ENCODE data around the gene NFIC. TPM values are rescaled to one million over a fixed set of nuclear protein-coding genes. Genes with fewer than 3 reads are reported as not detected.
"Not testable (repeated sequence)": the region's sequence is repeated elsewhere in the genome, so short reads cannot be mapped to it uniquely, and the experiment has no call there.

The NFIC gene
- polyA plus RNA-seq, 1 of the 3 experiments (the other 2 are of a cell fraction), result 7.2 TPM

- no peaks in the 10 kb centered on the region for H3K9me2 ChIP-seq
- peaks cover 96% of the 10 kb centered on the region for H3K79me2 ChIP-seq (ENCODE audit: insufficient read depth)
- peaks cover 70% of the 10 kb centered on the region for H4K20me1 ChIP-seq (ENCODE audit: insufficient read depth)
- POLR2A ChIA-PET, result no interaction called here
- H3K36me3 ChIP-seq (replicated peaks in 1 of 2; ENCODE audit: control insufficient read depth in 1 of 2, insufficient read depth in 2 of 2, low read length in 1 of 2), result peaks cover 0 to 6% of the 10 kb centered on the region in 2 experiments
- CTCF ChIA-PET, result interaction anchor here (0.9 to 3.1 kb wide), 3 partner anchors 15 to 52 kb away, joined by 3 to 10 read pairs (median 5); no protein-coding TSS in a partner anchor
- peak overlapping the region in 1 of 2 experiments; percentile 70; a peak in 2 of 4 replicates for H3K27ac ChIP-seq (ENCODE audit: low read depth in 2 of 2, low read length in 1 of 2)
- H3K9me3 ChIP-seq, result no peaks in the 10 kb centered on the region
- no peaks in the 10 kb centered on the region for H3K27me3 ChIP-seq (ENCODE audit: insufficient read depth)
- WGBS (ENCODE audit: low lambda C conversion rate), result 93% methylated on average over 13 of the region's 17 CpGs
- TF ChIP-seq EP300 (IDR thresholded peaks at IDR 0.05; ENCODE audit: borderline replicate concordance in 1 of 2, low read depth in 1 of 2, low read length in 1 of 2) (peak in 1 of 2 experiments; percentile 14; a peak in 1 of 4 replicates), JUND (IDR thresholded peaks at IDR 0.05) (no peak), FOXM1 (IDR thresholded peaks at IDR 0.05; ENCODE audit: low read depth) (no peak)
- TF ChIP-seq, protein P1, sequence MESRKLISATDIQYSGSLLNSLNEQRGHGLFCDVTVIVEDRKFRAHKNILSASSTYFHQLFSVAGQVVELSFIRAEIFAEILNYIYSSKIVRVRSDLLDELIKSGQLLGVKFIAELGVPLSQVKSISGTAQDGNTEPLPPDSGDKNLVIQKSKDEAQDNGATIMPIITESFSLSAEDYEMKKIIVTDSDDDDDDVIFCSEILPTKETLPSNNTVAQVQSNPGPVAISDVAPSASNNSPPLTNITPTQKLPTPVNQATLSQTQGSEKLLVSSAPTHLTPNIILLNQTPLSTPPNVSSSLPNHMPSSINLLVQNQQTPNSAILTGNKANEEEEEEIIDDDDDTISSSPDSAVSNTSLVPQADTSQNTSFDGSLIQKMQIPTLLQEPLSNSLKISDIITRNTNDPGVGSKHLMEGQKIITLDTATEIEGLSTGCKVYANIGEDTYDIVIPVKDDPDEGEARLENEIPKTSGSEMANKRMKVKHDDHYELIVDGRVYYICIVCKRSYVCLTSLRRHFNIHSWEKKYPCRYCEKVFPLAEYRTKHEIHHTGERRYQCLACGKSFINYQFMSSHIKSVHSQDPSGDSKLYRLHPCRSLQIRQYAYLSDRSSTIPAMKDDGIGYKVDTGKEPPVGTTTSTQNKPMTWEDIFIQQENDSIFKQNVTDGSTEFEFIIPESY (IDR thresholded peaks at IDR 0.05; ENCODE audit: borderline replicate concordance, low read depth), result no peak
- H3F3A ChIP-seq (replicated peaks; ENCODE audit: insufficient read depth), result peaks cover 8% of the 10 kb centered on the region
- no peak overlapping the region for H3K9ac ChIP-seq
- H2AFZ ChIP-seq (ENCODE audit: low read depth), result no peak overlapping the region
- no peak overlapping the region for H3K4me2 ChIP-seq
- no peak overlapping the region for H3K4me3 ChIP-seq (ENCODE audit: low read depth in 2 of 2, low read length in 1 of 2)
- H3K4me1 ChIP-seq (ENCODE audit: control insufficient read depth in 1 of 2, insufficient read depth in 2 of 2, low read depth in 1 of 2, low read length in 1 of 2), result peaks cover 24 to 36% of the 10 kb centered on the region in 2 experiments; a peak in 3 of 4 replicates
- no peak for DNase-seq
Observed at GRCh38 chr19:3389876-3390371, 23.5 kb downstream of the NFIC start.

DNA sequence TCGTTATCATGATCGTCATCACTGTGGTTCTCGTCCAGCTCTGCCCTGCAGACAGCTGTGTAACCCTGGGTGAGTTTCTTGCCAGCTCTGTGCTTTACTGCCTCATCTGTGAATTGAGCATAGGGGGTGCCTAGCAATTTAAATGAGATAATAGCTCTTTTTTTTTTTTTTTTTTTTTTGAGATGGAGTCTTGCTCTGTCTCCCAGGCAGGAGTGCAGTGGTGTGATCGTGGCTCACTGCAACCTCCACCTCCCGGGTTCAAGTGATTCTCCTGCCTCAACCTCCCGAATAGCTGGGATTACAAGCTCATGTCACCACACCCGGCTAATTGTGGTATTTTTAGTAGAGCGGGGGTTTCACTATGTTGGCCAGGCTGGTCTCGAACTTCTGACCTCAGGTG lies 25.5 kb downstream of the NFIC start:
- WGBS (ENCODE audit: low lambda C conversion rate), result 95% methylated on average over 9 of the region's 9 CpGs
- H3K27me3 ChIP-seq (ENCODE audit: insufficient read depth); H3K27ac ChIP-seq (ENCODE audit: low read depth in 2 of 2, low read length in 1 of 2); H3K9ac ChIP-seq; DNase-seq; H3K4me2 ChIP-seq; H3K36me3 ChIP-seq (replicated peaks in 1 of 2; ENCODE audit: control insufficient read depth in 1 of 2, insufficient read depth in 2 of 2, low read length in 1 of 2); H3K4me3 ChIP-seq (ENCODE audit: low read depth in 2 of 2, low read length in 1 of 2); H3K9me3 ChIP-seq; H2AFZ ChIP-seq (ENCODE audit: low read depth); POLR2A ChIA-PET; H3F3A ChIP-seq (replicated peaks; ENCODE audit: insufficient read depth); H3K9me2 ChIP-seq: not testable (repeated sequence)
- Histone ChIP-seq H3K4me1 (ENCODE audit: control insufficient read depth in 1 of 2, insufficient read depth in 2 of 2, low read depth in 1 of 2, low read length in 1 of 2) (peaks cover 19 to 24% of the 10 kb centered on the region in 2 experiments; a peak in 3 of 4 replicates), H4K20me1 (ENCODE audit: insufficient read depth) (peaks cover 73% of the 10 kb centered on the region), H3K79me2 (ENCODE audit: insufficient read depth) (peaks cover 96% of the 10 kb centered on the region)
- CTCF ChIA-PET, result interaction anchor here (0.9 to 1.0 kb wide), 2 partner anchors 9 to 81 kb away, joined by 3 read pairs; no protein-coding TSS in a partner anchor

GRCh38 chr19:3392480-3392879 lies 26.1 kb downstream of the NFIC start:
- ChIA-PET POLR2A (no interaction called here), CTCF (interaction anchor here (1.6 kb wide), 1 partner anchor 92 kb away, joined by 3 read pairs; no protein-coding TSS in a partner anchor)
- H3K4me2 ChIP-seq, result no peak overlapping the region
- H3K9me2 ChIP-seq, result no peaks in the 10 kb centered on the region
- no peak overlapping the region for H3K9ac ChIP-seq
- DNase-seq, result no peak
- H3K4me1 ChIP-seq (ENCODE audit: control insufficient read depth in 1 of 2, insufficient read depth in 2 of 2, low read depth in 1 of 2, low read length in 1 of 2), result peaks cover 14 to 19% of the 10 kb centered on the region in 2 experiments; a peak in 3 of 4 replicates
- H3K27me3 ChIP-seq (ENCODE audit: insufficient read depth), result no peaks in the 10 kb centered on the region
- H3K4me3 ChIP-seq (ENCODE audit: low read depth in 2 of 2, low read length in 1 of 2), result no peak overlapping the region
- H2AFZ ChIP-seq (ENCODE audit: low read depth), result no peak overlapping the region
- peaks cover 96% of the 10 kb centered on the region for H3K79me2 ChIP-seq (ENCODE audit: insufficient read depth)
- no peak overlapping the region; a peak in 1 of 4 replicates for H3K27ac ChIP-seq (ENCODE audit: low read depth in 2 of 2, low read length in 1 of 2)
- peaks cover under 1% of the 10 kb centered on the region for H3F3A ChIP-seq (replicated peaks; ENCODE audit: insufficient read depth)
- H4K20me1 ChIP-seq (ENCODE audit: insufficient read depth), result peaks cover 79% of the 10 kb centered on the region
- TF ChIP-seq YY1 (IDR thresholded peaks at IDR 0.05; ENCODE audit: low read depth), result no peak
- no peaks in the 10 kb centered on the region for H3K9me3 ChIP-seq
- peaks cover 0 to 6% of the 10 kb centered on the region in 2 experiments for H3K36me3 ChIP-seq (replicated peaks in 1 of 2; ENCODE audit: control insufficient read depth in 1 of 2, insufficient read depth in 2 of 2, low read length in 1 of 2)
- WGBS (ENCODE audit: low lambda C conversion rate), result 100% methylated on average over 4 of the region's 11 CpGs

Data from SK-N-SH (cell line).